K562 (cell line): ENCODE data around the gene PEX7. TPM values are rescaled to one million over a fixed set of nuclear protein-coding genes. Genes with fewer than 3 reads are reported as not detected.

Experiments used
- ATAC-seq: fragments of 200-7000 bp; cut with Tn5 transposase; 3 replicates; pipeline ENCODE4 v1.9.1; 2020; ENCODE audit warnings: moderate library complexity
- BruUV-seq: library from RNA; stranded (reverse); fragments of 400-500 nt; replicated peaks from 2 replicates; lab custom pipeline; 2021; lab: Mats Ljungman, UMichigan
- CTCF ChIA-PET: fragments of 300-600 bp; formaldehyde crosslinking; extraction: SDS; loops from one replicate; lab custom pipeline; 2021; ENCODE audit warnings: low intra/inter-chr PET ratio; lab: Yijun Ruan, JAX
- POLR2A ChIA-PET: fragments of 300-600, 350-650 bp; sonication (Branson Sonifier 250); formaldehyde crosslinking; extraction: SDS; loops from one replicate; lab custom pipeline; 2021; ENCODE audit warnings: antibody characterized with exemption, inconsistent platforms; lab: Yijun Ruan, JAX
- DNase-seq, 4 experiments: peaks; one replicate each; pipeline versions ENCODE4 v3.0.0 to v3.0.0-alpha.2; 2011 to 2018; ENCODE audit warnings: low spot score in 3 of 4, mixed read lengths in 3 of 4; ENCODE audit errors: extremely low read depth in 1 of 4
- FAIRE-seq: peaks from 2 replicates; lab custom pipeline; 2011; peaks lifted over from hg19 to GRCh38; lab: Jason Lieb, UNC
- H2AFZ ChIP-seq: 2 replicates; pipeline ENCODE4 v1.6.0; 2011; ENCODE audit warnings: low read depth, low read length, control low read depth, inconsistent platforms
- H3K27ac ChIP-seq: fragments of 200-600 bp; 3 replicates; pipeline ENCODE4 v1.8.0; 2011; ENCODE audit warnings: low read depth, mild to moderate bottlenecking, control low read depth, inconsistent platforms, low read length, moderate library complexity, mixed read lengths; ENCODE audit errors: extremely low read depth
- H3K27me3 ChIP-seq, 2 experiments: fragments of 300-600 bp in 1 of 2; 2 replicates in 1 of 2; 3 replicates in 1 of 2; pipeline versions ENCODE4 v1.6.0 to v1.8.0; 2011; ENCODE audit warnings: inconsistent platforms in 2 of 2, low read length in 2 of 2, mild to moderate bottlenecking in 1 of 2, mixed read lengths in 1 of 2, moderate library complexity in 1 of 2; ENCODE audit not compliant: control insufficient read depth in 2 of 2, insufficient read depth in 2 of 2
- H3K36me3 ChIP-seq: fragments of 300-600 bp; 3 replicates; pipeline ENCODE4 v1.8.0; 2011; ENCODE audit warnings: mild to moderate bottlenecking, low read length, inconsistent platforms; ENCODE audit not compliant: control insufficient read depth, insufficient read depth
- H3K4me1 ChIP-seq, 2 experiments: fragments of 200-600 bp in 1 of 2; replicated peaks in 1 of 2; 2 replicates in 1 of 2; 3 replicates in 1 of 2; pipeline versions ENCODE4 v1.5.1 to v1.8.0; 2011; ENCODE audit warnings: inconsistent platforms in 2 of 2, low read length in 2 of 2, mild to moderate bottlenecking in 1 of 2, mixed read lengths in 1 of 2, moderate library complexity in 1 of 2; ENCODE audit not compliant: control insufficient read depth in 2 of 2, insufficient read depth in 2 of 2
- H3K4me2 ChIP-seq: 2 replicates; pipeline ENCODE4 v1.6.1; 2011; ENCODE audit warnings: low read length, control low read depth, inconsistent platforms, mixed read lengths; ENCODE audit not compliant: insufficient read depth
- H3K4me3 ChIP-seq: fragments of 200-600 bp; sonication (generic), shearing (Covaris generic); 2 replicates; pipeline ENCODE4 v1.5.1; 2016; ENCODE audit warnings: control low read depth, inconsistent platforms
- H3K79me2 ChIP-seq: fragments of 200-600 bp; 3 replicates; pipeline ENCODE4 v1.8.0; 2011; ENCODE audit warnings: low read length, inconsistent platforms; ENCODE audit not compliant: control insufficient read depth, insufficient read depth
- H3K9ac ChIP-seq, 2 experiments: 2 replicates each; pipeline versions ENCODE4 v1.6.0 to v1.6.1; 2011; ENCODE audit warnings: low read depth in 2 of 2, low read length in 2 of 2, control low read depth in 1 of 2, inconsistent platforms in 1 of 2, mild to moderate bottlenecking in 1 of 2, mixed read lengths in 1 of 2; ENCODE audit not compliant: insufficient read depth in 1 of 2
- H3K9me1 ChIP-seq: one replicate; pipeline ENCODE4 v1.6.0; 2011; ENCODE audit warnings: inconsistent platforms, mild to moderate bottlenecking, low read length, moderate library complexity; ENCODE audit not compliant: control insufficient read depth, insufficient read depth
- H3K9me3 ChIP-seq: replicated peaks from 2 replicates; pipeline ENCODE4 v1.5.1; 2011; ENCODE audit warnings: low read depth, low read length, inconsistent platforms; ENCODE audit not compliant: control insufficient read depth, insufficient read depth
- H4K20me1 ChIP-seq: replicated peaks from 2 replicates; pipeline ENCODE4 v1.6.1; 2011; ENCODE audit warnings: low read length, inconsistent platforms, mixed read lengths; ENCODE audit not compliant: control insufficient read depth, insufficient read depth
- AFF1 ChIP-seq, 2 experiments: fragments of 450-650 bp; IDR thresholded peaks; 2 replicates each; pipeline ENCODE4 v1.6.1; 2018; ENCODE audit warnings: mild to moderate bottlenecking in 2 of 2, low read depth in 1 of 2; ENCODE audit not compliant: partially characterized antibody in 2 of 2
- ARID1B ChIP-seq: fragments of 450-650 bp; IDR thresholded peaks from 2 replicates; pipeline ENCODE4 v1.6.1; 2016; ENCODE audit warnings: antibody characterized with exemption, mild to moderate bottlenecking, inconsistent platforms
- CEBPG ChIP-seq, 3 experiments: fragments of 200-800 bp in 1 of 3; sonication (Bioruptor generic) in 1 of 3; sonication (generic) in 1 of 3; formaldehyde crosslinking in 1 of 3; IDR thresholded peaks in 2 of 3; conservative IDR thresholded peaks in 1 of 3; 2 replicates each; pipeline versions ENCODE4 v1.6.1 to v1.8.0; 2016 to 2022; ENCODE audit warnings: missing compliant biosample characterization in 2 of 3, missing genetic modification characterization in 2 of 3, mild to moderate bottlenecking in 1 of 3, missing genetic modification reagents in 1 of 3
- CSDE1 ChIP-seq, 2 experiments: fragments of 450-650 bp; IDR thresholded peaks; 2 replicates each; pipeline ENCODE4 v1.6.1; 2016; ENCODE audit warnings: mild to moderate bottlenecking in 1 of 2
- NR2C2 ChIP-seq, 2 experiments: fragments of 200-800 bp in 1 of 2; sonication (Bioruptor generic) in 1 of 2; sonication (generic) in 1 of 2; formaldehyde crosslinking in 1 of 2; IDR thresholded peaks; 2 replicates each; pipeline versions ENCODE4 v1.6.1 to v1.8.0; 2016 to 2022; ENCODE audit warnings: mild to moderate bottlenecking in 1 of 2, missing compliant biosample characterization in 1 of 2, missing genetic modification characterization in 1 of 2, missing genetic modification reagents in 1 of 2
- NR3C1 ChIP-seq: sonication (generic); formaldehyde crosslinking; IDR thresholded peaks from 2 replicates; pipeline ENCODE4 v1.8.1; 2022; ENCODE audit warnings: missing genetic modification reagents
- POLR2B ChIP-seq: fragments of 450-650 bp; IDR thresholded peaks from 2 replicates; pipeline ENCODE4 v1.6.1; 2018; ENCODE audit warnings: low read depth; ENCODE audit not compliant: partially characterized antibody
- PTBP1 ChIP-seq: fragments of 200-400 bp; formaldehyde crosslinking; IDR thresholded peaks from 2 replicates; pipeline ENCODE4 v1.6.1; 2017; ENCODE audit warnings: low read depth, low read length
- RCOR1 ChIP-seq, 2 experiments: IDR thresholded peaks; 2 replicates each; pipeline ENCODE4 v1.6.1; 2012; ENCODE audit warnings: low read depth in 2 of 2, low read length in 2 of 2, borderline replicate concordance in 1 of 2, improper control_type of control experiment in 1 of 2
- RFX1 ChIP-seq: fragments of 450-650 bp; IDR thresholded peaks from 2 replicates; pipeline ENCODE4 v1.6.1; 2016; ENCODE audit warnings: mild to moderate bottlenecking, moderate library complexity
- SETDB1 ChIP-seq: IDR thresholded peaks from one replicate; pipeline ENCODE4 v1.6.1; 2012; ENCODE audit warnings: low read length, control low read depth, inconsistent platforms
- ZC3H8 ChIP-seq: fragments of 450-650 bp; IDR thresholded peaks from 2 replicates; pipeline ENCODE4 v1.6.1; 2017
- ZNF175 ChIP-seq: fragments of 200-800 bp; sonication (Bioruptor generic); IDR thresholded peaks from 2 replicates; pipeline ENCODE4 v1.6.1; 2016; ENCODE audit warnings: low read depth, mild to moderate bottlenecking, missing genetic modification characterization, missing compliant biosample characterization
- ZNF699 ChIP-seq: fragments of 250-450 bp; sonication (Bioruptor Pico); IDR thresholded peaks from 2 replicates; pipeline ENCODE4 v1.8.0; 2021; ENCODE audit warnings: mild to moderate bottlenecking, moderate library complexity; ENCODE audit not compliant: insufficient replicate concordance
- WGBS: fragments of 100-300 bp; shearing (Covaris generic); methylation state at CpG from one replicate; pipeline ENCODE4 v1.1.6; 2016; ENCODE audit warnings: low coverage, mixed read lengths; ENCODE audit not compliant: insufficient coverage; ENCODE audit errors: missing lambda C conversion rate; 5-methylcytosine and 5-hydroxymethylcytosine counted together
- in situ Hi-C: fragments of 300-500 bp; cut with MboI; formaldehyde crosslinking; loops from 4 replicates; pipeline ENCODE4 v1.15.0; 2018; ENCODE audit warnings: inconsistent platforms, mixed read lengths
- intact Hi-C: fragments of 100-400 bp; cut with micrococcal nuclease; formaldehyde crosslinking; loops from 2 replicates; pipeline ENCODE4 v1.14.2; 2022
- polyA plus RNA-seq, 8 experiments: library from polyadenylated mRNA; depleted of rRNA in 4 of 8; stranded (reverse) in 5 of 8; unstranded in 3 of 8; fragments of >200 nt; fragmentation: Nextera tagmentation in 2 of 8; fragmentation: Illumina TruSeq in 1 of 8; extraction: Ambion mirVana in 2 of 8; extraction: Trizol in 1 of 8; gene quantifications; 2 replicates each; pipeline versions ENCODE4 v1.2.1 to v1.2.3, GENCODE V29; 2011 to 2014; ENCODE audit warnings: inconsistent platforms in 1 of 8, missing spikeins in 1 of 8
- total RNA-seq, 7 experiments: library from RNA; depleted of rRNA in 6 of 7; stranded (reverse); fragments of >200 nt in 6 of 7; fragmentation: Illumina TruSeq in 2 of 7; extraction: Trizol in 2 of 7; gene quantifications; 2 replicates each; pipeline versions ENCODE4 v1.2.1 to v1.2.3, GENCODE V29; 2011 to 2021; ENCODE audit warnings: low replicate concordance in 1 of 7
- TF ChIP-seq, protein P1 (sequence below): fragments of 450-650 bp; IDR thresholded peaks from 2 replicates; pipeline ENCODE4 v1.6.1; 2017; ENCODE audit warnings: antibody characterized with exemption

The PEX7 gene
- total and polyA plus RNA-seq, 9 of the 15 experiments (the other 6 are each of a cell fraction or from before 2014, with no cell fraction given) = 1.6 to 12.9 (median 9.1) TPM

DNA sequence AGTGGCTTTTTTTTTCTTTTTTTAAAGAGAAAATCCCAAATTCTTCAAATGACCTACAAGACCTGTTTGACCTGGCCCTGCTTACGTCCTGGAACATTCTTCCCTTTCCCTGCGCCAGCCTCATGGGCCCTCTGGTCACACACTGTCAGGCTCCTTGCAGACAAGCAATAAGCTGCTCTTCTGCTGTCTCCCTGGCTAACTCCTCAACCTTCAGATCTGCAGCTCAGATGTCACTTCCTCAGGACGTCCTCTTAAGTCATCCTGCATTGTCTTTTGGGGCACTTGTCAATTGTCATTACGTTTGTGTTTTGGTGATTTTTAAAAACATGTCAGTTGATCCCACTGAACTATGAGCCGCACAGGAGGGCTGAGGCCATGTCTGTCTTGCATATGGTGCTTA lies 70.8 kb downstream of the PEX7 start:
- ChIA-PET CTCF (no interaction called here), POLR2A (no interaction called here)
- intact Hi-C loops = no loop called here
- ATAC-seq (no peak), FAIRE-seq (no peak), DNase-seq (no peak)
- no peak overlapping the region for H3K4me3 ChIP-seq
- H3K9ac ChIP-seq = no peak overlapping the region
- 37% methylated on average over 5 of the region's 5 CpGs for WGBS
- no peak for TF ChIP-seq ZNF699 (CRISPR knock-in tag)
- no peak for TF ChIP-seq NR3C1 (CRISPR knock-in tag)
- TF ChIP-seq PTBP1 = no peak
- TF ChIP-seq, protein P1, sequence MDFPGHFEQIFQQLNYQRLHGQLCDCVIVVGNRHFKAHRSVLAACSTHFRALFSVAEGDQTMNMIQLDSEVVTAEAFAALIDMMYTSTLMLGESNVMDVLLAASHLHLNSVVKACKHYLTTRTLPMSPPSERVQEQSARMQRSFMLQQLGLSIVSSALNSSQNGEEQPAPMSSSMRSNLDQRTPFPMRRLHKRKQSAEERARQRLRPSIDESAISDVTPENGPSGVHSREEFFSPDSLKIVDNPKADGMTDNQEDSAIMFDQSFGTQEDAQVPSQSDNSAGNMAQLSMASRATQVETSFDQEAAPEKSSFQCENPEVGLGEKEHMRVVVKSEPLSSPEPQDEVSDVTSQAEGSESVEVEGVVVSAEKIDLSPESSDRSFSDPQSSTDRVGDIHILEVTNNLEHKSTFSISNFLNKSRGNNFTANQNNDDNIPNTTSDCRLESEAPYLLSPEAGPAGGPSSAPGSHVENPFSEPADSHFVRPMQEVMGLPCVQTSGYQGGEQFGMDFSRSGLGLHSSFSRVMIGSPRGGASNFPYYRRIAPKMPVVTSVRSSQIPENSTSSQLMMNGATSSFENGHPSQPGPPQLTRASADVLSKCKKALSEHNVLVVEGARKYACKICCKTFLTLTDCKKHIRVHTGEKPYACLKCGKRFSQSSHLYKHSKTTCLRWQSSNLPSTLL = no peak
- TF ChIP-seq CEBPG (CRISPR knock-in tag; IDR thresholded peaks at IDR 0.05) = no peak
- no peak for TF ChIP-seq CEBPG (tag; conservative IDR thresholded peaks at IDR 0.05 in 1 of 2, IDR thresholded peaks at IDR 0.05 in 1 of 2)
- no peak for TF ChIP-seq ZNF175 (CRISPR knock-in tag)
- no peak for TF ChIP-seq ARID1B
- no peak for TF ChIP-seq RFX1
- TF ChIP-seq NR2C2 (CRISPR knock-in tag; IDR thresholded peaks at IDR 0.05) = no peak
- no peak for TF ChIP-seq NR2C2 (tag; IDR thresholded peaks at IDR 0.05)
- no peak for TF ChIP-seq POLR2B
- no peak for TF ChIP-seq SETDB1
- TF ChIP-seq AFF1 (IDR thresholded peaks at IDR 0.05; ENCODE audit: low read depth in 1 of 2, partially characterized antibody in 2 of 2) = no peak
- TF ChIP-seq ZC3H8 = no peak
- TF ChIP-seq CSDE1 (IDR thresholded peaks at IDR 0.05) = no peak
- TF ChIP-seq RCOR1 (IDR thresholded peaks at IDR 0.05; ENCODE audit: borderline replicate concordance in 1 of 2, low read depth in 2 of 2, low read length in 2 of 2) = no peak
- no peak overlapping the region for H3K27ac ChIP-seq
- H3K9me3 ChIP-seq = no peaks in the 10 kb centered on the region
- no peak overlapping the region for H2AFZ ChIP-seq
- no peaks in the 10 kb centered on the region for H4K20me1 ChIP-seq
- no peaks in the 10 kb centered on the region for H3K79me2 ChIP-seq
- H3K27me3 ChIP-seq = no peaks in the 10 kb centered on the region
- H3K4me2 ChIP-seq = no peak overlapping the region
- no TSS peak for BruUV-seq
- no peaks in the 10 kb centered on the region for H3K9me1 ChIP-seq
- H3K36me3 ChIP-seq = no peaks in the 10 kb centered on the region
- H3K4me1 ChIP-seq = peaks cover 0 to 9% of the 10 kb centered on the region in 2 experiments; a peak in 2 of 5 replicates
- in situ Hi-C loops = no loop called here
